ENCODE results near the gene FILIP1L.

GRCh38 chr3:99948467-99949089 is 165.7 kb downstream of the FILIP1L start:
- TF ChIP-seq POLR2AphosphoS5 (IDR thresholded peaks at IDR 0.05): no peak
- no peak for TF ChIP-seq POLR2A (IDR thresholded peaks at IDR 0.05)
- TF ChIP-seq, protein P1, sequence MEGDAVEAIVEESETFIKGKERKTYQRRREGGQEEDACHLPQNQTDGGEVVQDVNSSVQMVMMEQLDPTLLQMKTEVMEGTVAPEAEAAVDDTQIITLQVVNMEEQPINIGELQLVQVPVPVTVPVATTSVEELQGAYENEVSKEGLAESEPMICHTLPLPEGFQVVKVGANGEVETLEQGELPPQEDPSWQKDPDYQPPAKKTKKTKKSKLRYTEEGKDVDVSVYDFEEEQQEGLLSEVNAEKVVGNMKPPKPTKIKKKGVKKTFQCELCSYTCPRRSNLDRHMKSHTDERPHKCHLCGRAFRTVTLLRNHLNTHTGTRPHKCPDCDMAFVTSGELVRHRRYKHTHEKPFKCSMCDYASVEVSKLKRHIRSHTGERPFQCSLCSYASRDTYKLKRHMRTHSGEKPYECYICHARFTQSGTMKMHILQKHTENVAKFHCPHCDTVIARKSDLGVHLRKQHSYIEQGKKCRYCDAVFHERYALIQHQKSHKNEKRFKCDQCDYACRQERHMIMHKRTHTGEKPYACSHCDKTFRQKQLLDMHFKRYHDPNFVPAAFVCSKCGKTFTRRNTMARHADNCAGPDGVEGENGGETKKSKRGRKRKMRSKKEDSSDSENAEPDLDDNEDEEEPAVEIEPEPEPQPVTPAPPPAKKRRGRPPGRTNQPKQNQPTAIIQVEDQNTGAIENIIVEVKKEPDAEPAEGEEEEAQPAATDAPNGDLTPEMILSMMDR (IDR thresholded peaks at IDR 0.05): no peak
